Erythroblast (primary cell): Measurements from ENCODE around the gene ARMH4.
"Not testable (repeated sequence)": the region's sequence is repeated elsewhere in the genome, so short reads cannot be mapped to it uniquely, and the experiment has no call there.

Experiments
- DNase-seq, 2 experiments: peaks; one replicate each; lab custom pipeline; 2025; lab: John Stamatoyannopoulos, UW
- GATA1 ChIP-seq: IDR thresholded peaks from 2 replicates; pipeline ENCODE4 v1.6.1; 2011; ENCODE audit warnings: low read depth, mild to moderate bottlenecking, control low read depth, low read length, moderate library complexity
- POLR2A ChIP-seq: IDR thresholded peaks from 2 replicates; pipeline ENCODE4 v1.6.1; 2011; ENCODE audit warnings: mild to moderate bottlenecking, low read length

Gene ARMH4

DNA sequence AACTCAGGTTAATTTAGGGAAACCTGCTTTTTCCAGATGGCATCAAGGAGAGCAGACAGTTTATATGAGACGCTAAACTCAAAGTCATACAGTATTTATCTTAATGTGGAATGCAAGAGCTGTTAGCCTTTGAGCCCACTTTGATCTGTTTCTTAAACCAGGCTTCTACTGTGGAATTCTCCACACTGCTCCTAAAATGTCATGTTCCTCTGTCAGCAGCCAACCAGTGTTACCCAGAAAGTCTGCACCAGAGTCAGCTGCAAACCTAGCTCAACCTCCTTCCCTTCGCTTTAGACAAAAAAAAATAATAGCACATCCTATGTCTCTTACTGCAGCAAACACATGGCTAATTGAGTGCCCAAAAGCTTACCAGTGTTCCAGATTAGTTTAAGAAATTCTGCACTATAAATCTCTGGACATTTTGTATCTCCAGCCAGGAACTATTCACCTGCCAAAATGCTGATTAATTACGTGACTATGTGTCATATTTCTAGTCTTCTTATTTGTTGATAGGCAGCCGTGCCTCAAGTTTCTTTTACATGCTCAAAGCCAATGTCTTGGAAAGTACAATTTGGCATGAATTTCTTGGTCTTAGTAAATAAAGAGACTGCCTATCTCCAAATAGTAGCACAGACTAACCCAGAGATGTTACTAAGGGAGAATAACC, 21.8 kb downstream of the ARMH4 start:
- TF ChIP-seq GATA1 (no peak), POLR2A (no peak)

DNA sequence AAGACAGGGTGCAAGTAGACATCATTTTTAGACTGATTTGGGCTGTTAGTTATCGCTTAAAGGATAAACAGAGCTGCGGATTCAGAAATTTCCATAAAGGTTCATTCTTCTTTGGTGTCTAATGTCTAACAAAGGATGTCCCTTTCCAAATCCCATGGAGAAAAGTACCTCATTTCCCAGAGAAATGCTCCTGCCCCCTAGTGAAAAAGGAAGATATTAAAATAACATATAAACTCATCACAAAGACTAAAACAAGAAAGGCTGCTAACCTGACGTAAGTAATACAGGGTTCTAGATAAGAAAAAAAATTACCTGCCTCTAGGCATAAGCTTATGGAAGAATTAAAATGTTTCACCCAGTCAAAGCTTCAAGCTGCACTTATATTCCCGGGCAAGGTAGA, 22.8 kb downstream of the ARMH4 start:
- no peak for DNase-seq
- TF ChIP-seq POLR2A (no peak), GATA1 (no peak)

More for the DNA sequence above, 21.8 kb downstream of the ARMH4 start:
- no peak for DNase-seq

DNA sequence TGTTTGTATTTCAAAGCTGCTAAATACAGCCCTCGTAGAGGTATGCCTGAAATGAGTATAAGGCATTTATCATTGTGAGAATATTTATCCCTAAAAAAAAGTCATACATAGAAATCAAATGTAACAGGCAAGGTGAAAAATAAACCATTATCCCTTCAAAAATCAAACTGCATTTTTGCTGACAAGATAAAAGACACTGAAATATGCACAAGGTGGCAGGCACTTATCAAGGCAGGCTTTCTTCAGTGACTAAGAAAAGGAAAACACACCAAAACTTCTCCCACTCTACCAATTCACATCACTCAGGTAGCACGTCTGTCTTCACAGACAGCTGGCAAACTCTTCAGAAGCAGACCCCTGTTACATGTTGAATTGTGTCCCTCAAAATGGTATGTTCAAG, 23.6 kb downstream of the ARMH4 start:
- DNase-seq = no peak
- TF ChIP-seq POLR2A (no peak), GATA1 (no peak)

DNA sequence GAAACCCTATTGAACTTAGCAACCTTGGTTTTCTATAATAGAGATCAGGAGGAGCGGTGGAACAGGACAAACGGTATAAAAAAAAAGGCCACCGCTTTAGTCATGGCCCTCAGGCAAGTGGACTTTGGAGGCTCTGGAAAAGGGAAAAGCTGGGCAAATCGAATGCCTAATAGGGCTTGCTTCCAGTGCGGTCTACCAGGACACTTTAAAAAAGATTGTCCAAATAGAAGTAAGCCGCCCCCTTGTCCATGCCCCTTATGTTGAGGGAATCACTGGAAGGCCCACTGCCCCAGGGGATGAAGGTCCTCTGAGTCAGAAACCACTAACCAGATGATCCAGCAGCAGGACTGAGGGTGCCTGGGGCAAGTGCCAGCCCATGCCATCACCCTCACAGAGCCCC, 29.5 kb downstream of the ARMH4 start:
- DNase-seq = not testable (repeated sequence)

DNA sequence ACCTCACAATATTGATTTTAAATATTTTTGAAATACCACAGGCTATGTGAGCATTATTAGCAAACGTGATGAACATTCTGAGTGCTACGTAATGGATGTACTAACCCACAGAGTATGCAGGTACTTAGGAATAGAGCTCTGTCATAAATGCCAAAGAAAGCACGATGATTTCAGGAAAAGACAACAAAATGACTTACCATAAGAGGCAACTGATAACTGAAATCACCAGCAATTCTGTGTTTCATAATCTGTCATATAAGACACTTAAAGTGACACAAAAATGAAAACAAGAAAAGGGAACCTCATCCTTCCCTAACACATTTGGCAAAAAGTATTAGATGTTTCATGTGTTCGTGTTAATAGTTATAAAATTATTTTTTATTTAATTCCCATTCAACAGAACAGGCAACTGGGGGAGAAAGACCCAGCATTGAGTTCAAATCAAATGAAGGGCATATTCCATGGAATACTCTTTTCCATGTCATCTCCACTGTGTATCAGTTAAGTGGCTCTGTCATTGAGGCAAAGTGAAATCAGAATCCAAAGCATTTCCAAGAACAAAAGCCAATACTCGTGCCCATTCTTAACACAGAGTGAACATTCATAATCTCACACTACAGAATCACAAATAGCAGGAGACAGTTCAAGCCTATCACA, 30.4 kb downstream of the ARMH4 start:
- TF ChIP-seq POLR2A (no peak), GATA1 (no peak)

GRCh38 chr14:58119381-58119780, 32.6 kb downstream of the ARMH4 start:
- TF ChIP-seq POLR2A (no peak), GATA1 (no peak)
- no peak for DNase-seq

More for the DNA sequence above, 30.4 kb downstream of the ARMH4 start:
- no peak for DNase-seq

DNA sequence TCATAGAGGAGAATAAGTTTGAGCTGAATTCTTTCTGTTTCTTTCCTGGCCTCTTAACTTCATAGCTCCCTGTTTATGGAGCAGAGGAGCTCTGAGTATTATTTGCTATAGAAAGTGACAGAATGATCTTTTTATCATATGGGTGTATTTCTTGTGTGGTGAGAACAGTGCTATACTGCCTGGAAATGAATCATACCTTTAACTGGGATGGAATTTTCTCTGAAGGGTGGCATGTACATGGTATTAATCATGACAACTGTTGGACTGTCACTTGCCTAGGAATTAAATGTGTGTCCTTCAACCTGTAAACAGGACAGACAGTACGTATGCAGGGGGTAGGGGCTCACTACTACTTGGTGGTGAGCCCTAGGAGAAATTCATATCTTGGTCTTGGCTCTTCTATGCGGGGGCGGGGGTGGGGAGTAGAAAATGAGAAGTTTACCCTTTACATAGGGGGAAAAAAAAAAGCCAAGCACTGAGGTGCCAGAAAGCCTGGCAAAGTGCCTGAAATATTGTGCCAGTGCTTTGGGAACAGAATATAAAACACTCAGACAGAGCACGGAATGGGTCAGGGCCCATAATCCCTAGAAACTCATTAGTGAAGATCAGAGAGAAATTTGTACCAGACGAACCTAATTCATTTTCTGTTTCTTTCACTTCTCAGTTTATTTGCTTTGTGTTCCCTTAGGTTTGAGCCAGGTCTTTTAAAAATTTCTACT, 33.8 kb downstream of the ARMH4 start:
- DNase-seq = no peak
- TF ChIP-seq POLR2A (no peak), GATA1 (no peak)

DNA sequence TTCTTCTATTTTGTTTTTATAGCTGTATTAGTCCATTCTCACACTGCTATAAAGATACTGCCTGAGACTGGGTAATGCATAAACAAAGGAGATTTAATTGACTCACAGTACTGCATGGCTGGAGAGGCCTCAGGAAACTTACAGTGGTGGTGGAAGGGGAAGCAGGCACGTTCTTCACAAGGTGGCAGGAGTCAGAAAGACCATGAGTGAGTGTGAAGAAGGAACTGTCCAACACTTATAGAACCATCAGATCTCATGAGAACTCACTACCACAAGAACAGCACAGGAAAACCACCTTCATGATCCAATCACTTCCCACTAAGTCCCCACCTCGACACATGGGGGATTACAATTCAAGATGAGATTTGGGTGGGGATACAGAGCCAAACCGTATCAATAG, 42.3 kb downstream of the ARMH4 start:
- TF ChIP-seq GATA1 (no peak), POLR2A (no peak)
- no peak for DNase-seq

- peak in 1 of 2 experiments; percentile 13 for DNase-seq
- TF ChIP-seq GATA1 (no peak), POLR2A (no peak)
Observed at GRCh38 chr14:58108717-58109116, 43.3 kb downstream of the ARMH4 start.

DNA sequence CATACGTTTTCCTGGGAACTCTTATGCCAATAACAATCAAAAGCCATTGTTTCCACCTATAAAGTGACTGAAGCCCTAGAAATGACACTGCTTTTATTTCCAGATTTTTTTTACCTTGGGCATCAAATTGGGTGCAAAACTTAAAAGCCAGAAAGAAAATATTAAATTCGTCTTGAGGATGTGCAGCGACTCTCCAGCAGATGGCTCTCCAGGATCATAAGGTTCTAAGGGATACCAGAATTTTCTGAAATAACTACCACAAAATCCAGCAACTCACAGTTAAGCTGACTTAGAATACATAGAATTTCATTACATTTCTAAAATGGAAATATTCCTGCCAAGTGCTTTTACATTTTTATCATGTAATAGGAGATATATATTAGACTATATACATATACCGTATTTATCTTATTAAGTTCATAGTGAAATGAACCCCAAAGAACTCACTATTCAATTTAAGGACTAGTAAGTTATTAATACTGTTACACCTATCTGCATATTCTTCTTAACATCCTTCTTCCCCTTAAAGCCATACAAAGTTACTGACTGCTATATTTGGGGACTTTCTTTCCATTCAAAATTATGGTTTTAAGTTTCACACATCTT, 44.0 kb downstream of the ARMH4 start:
- TF ChIP-seq GATA1 (no peak), POLR2A (no peak)
- DNase-seq = peak; percentile 81 to 87

DNA sequence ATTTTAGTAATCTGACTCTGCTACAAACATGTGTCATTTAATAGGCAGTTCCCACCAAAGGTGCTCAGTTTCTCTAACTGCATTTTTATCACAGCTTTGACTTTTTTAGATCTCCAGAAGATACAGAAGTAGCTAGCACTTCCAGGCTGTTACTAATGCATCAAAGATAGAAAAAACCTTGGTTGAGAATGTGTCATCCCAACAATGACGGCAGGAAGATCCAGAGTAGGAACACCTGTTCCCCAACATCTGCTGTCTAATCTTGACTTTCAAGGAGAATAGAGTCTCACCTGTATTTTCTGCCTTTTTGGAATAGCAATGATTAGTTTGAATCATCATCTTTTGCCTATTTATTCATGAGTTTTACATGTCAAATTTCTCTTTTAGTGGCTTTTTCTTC, 45.0 kb downstream of the ARMH4 start:
- no peak for DNase-seq
- no peak for TF ChIP-seq GATA1
- no peak for TF ChIP-seq POLR2A

DNA sequence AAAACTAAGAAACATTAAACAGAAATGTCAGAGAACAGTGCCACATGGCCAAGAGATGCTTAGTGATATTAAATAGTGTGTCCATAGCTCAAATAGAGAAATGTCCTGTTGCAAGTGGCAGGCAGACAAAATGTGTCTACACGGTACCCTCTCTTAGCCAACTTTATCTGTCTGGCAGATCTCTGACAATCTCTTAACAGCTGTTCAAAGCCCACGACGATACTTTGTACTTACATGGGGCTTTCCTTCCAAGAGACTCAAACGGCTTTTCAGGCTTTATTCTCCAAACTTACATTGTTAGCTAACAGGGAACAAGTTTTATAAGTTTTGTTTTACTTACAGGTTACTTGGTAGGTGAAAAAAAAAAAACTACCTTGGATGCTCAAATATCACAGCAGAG, 45.6 kb downstream of the ARMH4 start:
- TF ChIP-seq POLR2A (no peak), GATA1 (no peak)

DNA sequence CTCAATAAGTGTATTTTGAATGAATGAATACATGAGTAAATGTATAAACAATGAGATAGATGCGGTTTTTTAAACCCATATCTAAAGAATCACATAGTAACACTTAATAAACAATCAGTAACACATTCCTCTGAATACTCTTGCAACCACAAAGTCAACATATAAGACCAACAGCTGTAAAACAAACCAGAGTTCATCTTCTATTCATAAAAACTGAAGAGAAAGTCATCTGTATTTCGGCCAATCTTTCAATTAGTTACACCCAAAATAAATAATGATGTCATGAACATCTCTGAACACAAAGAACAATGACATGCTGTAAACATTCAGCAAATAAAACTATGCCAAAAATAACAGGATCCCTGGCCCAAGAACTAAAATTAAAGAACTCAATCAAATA, 47.2 kb downstream of the ARMH4 start:
- no peak for DNase-seq
- TF ChIP-seq POLR2A (no peak), GATA1 (no peak)

More for the DNA sequence above, 45.6 kb downstream of the ARMH4 start:
- no peak for DNase-seq

DNA sequence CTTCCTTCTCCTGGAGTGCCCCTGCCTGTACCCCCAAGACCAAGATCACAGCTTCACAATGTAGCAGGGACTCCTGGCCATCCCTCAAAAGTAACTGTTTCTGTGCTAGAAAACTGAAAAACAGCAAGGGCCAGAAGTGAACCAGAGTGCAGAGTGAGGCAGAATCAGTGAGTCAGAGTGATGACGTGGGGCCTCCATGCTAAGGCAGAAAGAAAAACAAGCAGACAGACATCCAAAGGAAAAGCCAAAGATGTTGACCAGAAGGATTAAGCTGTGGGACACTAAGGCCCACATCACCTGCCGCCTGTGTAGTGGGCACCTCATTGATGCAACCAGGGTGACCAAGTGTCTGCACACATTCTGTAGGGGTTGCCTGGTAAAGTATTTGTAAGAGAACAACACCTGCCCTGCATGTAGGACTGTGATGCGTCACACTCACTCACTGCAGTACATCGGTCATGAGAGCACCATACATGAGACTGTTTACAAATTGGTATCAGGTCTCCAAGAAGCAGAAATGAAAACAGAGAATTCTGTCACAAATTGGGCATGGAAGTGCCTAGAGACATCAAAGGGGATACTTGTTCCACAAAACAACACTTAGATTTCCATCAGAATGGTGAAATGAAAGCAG, 51.2 kb downstream of the ARMH4 start:
- TF ChIP-seq POLR2A (no peak), GATA1 (no peak)
- no peak for DNase-seq
